ENCODE measurements around the gene CENPI.
"Not testable (repeated sequence)": the region's sequence is repeated elsewhere in the genome, so short reads cannot be mapped to it uniquely, and the experiment has no call there.

CENPI gene, protein sequence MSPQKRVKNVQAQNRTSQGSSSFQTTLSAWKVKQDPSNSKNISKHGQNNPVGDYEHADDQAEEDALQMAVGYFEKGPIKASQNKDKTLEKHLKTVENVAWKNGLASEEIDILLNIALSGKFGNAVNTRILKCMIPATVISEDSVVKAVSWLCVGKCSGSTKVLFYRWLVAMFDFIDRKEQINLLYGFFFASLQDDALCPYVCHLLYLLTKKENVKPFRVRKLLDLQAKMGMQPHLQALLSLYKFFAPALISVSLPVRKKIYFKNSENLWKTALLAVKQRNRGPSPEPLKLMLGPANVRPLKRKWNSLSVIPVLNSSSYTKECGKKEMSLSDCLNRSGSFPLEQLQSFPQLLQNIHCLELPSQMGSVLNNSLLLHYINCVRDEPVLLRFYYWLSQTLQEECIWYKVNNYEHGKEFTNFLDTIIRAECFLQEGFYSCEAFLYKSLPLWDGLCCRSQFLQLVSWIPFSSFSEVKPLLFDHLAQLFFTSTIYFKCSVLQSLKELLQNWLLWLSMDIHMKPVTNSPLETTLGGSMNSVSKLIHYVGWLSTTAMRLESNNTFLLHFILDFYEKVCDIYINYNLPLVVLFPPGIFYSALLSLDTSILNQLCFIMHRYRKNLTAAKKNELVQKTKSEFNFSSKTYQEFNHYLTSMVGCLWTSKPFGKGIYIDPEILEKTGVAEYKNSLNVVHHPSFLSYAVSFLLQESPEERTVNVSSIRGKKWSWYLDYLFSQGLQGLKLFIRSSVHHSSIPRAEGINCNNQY

DNA sequence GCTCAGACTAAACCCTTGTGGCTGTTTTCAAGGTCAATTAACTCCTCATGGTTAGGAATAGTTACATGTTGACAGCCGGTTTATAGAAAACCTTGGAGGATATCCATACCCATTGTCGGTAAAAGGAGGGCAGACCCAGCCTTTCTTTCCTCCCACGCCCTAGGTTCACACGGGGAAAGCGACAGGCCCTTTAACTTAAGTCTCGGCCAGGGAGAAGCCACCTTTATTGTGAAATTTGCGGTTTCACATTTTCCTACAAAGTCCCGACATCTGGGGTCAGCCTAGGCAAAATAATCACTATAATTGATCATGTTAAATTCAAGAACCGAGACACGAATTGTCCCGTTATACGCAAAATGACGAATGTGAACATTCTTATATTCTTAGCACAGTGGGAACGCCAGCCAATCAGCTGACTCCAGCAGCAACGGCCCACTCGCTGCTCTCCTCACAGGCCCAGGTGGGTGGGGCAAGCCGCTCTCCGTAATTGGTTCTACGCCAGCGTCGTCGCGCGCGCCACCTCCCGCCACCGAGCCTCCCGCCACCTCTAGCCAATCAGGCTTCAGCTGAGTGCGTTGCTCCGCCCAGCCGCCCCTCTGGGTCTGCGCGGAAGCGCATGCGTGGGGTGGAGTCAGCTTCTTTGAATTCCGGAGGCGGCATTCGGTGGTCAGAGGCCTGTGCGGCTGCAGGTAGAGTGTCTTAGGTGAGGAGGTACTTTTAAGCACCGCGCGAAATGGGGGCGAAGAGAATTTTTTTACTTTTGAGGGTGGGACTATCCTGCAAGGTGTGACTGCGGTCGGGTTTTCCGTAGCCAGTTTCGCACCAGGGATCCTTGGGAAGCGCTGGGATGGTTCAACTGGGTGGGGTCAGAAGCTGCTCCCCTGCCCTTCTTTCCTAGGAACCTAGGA lies at the start of gene CENPI:
Gene CENPI, plus strand, starts transcription at position 659 of the 908 bp plus-strand sequence. CDS start 2,867 bp downstream, outside the sequence.
- DNase-seq (ENCODE audit: low read depth, low spot score), result peak; percentile 77

GRCh38 chrX:101051153-101051548 lies 46.9 kb upstream of the CENPI start:
- no peak for DNase-seq (ENCODE audit: low read depth, low spot score)

DNA sequence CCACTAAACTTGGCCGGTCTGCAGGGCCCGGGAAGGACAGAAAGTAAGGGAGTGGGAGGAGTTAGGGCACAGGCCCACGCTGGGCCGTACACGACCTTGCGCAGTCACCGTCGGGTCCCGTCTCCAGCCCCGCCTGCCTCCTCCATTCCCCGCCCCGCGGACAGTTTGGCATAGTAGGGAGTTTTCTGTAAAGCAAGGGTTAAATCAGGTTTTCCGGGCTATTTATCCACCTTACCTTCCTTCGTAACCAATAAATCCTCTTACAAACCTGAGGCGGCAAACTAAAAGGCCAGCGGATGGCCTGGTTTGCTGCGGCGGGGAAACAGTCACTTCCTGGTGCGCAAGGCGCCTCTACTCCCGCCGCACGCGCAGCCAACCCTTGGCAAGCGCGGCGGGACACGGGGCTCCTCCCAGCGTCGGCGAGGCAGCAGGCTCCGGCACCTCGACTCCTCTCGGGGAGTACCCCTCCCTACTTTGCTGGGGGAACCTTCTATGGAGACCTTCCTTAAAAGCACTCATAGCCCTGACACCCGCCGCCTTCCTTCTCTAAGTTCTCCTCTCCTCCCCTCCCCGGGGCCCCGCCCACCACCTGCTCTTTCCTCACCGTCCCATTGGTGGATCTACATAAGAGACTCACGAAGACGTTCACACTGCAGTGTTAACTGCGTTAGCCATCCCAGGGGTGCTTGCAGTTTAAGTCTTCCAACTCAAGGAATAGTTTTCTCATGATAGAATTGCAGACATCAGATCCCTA lies 46.3 kb upstream of the CENPI start, which contains the start of gene TRMT2B:
Gene TRMT2B, minus strand, starts transcription at position 563 of the 754 bp plus-strand sequence. CDS start 9,822 bp downstream, outside the sequence.
- peak; percentile 35 for DNase-seq (ENCODE audit: low read depth, low spot score)

DNA sequence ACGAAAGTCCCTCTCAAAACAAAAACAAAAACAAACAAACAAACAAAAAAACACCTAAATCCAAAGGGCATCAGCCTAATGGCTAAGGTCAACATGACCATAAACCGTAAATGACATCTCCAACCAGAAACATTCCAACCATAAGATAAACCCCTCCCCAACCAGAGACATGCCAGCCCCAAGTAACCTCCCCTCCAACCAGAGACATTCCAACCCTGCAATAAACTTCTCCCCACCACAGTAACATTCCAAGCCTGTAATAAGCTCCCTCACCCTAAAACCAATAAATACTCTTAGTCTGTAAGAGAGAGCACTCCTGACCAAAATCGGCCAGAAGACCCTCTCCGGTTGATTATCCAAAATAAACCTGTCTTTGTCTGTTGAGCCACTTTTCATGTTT lies 41.5 kb upstream of the CENPI start:
- DNase-seq (ENCODE audit: low read depth, low spot score), result not testable (repeated sequence)

DNA sequence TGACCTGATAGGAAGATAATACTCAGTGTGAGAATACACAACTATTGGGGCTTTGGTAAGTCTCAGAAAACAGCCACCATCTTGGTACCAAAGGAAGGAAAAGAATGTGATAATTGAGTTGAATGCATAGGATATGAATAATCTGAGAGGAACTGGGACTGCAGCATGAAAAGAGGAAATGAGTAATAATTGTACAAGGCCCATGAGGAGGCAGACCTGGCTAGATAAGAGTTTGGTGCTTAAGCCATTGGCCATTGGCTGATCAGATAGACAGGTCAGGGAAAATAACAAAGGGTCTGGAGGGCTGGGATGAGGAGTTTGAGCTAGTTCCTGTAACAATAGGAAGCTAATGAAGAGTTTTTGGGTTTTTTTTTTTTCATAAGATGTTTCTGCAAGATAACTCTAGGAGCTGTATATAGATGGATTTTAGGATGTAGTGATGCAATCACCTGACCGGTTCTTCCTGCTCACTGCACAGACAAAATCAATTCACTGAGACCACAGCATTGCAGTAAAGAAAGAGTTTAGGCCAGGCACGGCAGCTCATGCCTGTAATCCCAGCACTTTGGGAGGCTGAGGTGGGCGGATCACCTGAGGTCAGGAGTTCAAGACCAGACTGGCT lies 40.8 kb upstream of the CENPI start:
- no peak for DNase-seq (ENCODE audit: low read depth, low spot score)

- DNase-seq (ENCODE audit: low read depth, low spot score), result no peak
Measured at GRCh38 chrX:101062176-101062575, 35.8 kb upstream of the CENPI start.

DNA sequence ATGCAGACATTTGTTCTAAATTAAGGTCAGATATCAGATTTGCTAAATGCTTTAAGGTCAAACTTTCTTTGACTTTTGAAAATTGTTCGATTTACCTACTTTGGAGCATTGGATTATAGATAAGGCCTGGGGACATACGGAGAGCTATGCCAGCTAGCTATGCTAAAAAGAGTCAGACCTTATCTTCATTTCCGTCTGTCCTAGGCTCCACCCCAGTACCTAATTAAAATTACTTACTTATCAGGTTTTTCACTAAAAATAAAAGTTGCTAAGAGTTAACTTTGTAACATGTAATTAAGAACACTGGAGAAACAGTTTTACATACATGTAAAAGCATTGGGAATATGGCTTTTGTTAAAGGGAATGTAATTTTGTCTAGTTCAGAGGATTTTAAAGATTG lies 26.4 kb upstream of the CENPI start:
- no peak for DNase-seq (ENCODE audit: low read depth, low spot score)

GRCh38 chrX:101078716-101079598 lies 19.0 kb upstream of the CENPI start, which contains the start of gene TMEM35A:
Gene TMEM35A (plus strand): TSS chrX:101078879. CDS start chrX:101079003, 124 bp downstream.
- no peak for DNase-seq (ENCODE audit: low read depth, low spot score)

- DNase-seq (ENCODE audit: low read depth, low spot score), result no peak
Measured at GRCh38 chrX:101079736-101080270, 18.2 kb upstream of the CENPI start.

GRCh38 chrX:101080326-101081124 lies 17.5 kb upstream of the CENPI start:
- no peak for DNase-seq (ENCODE audit: low read depth, low spot score)

- no peak for DNase-seq (ENCODE audit: low read depth, low spot score)
Measured at GRCh38 chrX:101081231-101081630, 16.8 kb upstream of the CENPI start.

DNA sequence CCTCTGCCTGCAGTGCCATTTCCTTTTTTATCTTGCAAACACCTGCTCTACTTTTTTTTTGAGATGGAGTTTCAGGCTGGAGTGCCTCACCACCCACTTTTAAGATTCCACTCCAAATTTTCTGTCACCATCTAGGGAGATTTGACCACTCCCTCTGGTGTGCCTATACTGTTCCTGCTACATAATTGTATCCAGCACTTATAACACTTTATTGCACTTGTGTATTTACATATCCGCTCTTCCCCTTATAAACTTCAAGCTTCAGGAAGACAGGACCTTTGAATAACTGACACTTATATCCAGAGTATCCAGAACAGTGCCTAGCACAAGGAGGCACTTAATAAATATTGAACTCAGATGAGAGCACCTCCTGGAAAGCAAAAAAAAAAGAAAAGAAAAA lies 6.2 kb upstream of the CENPI start:
- no peak for DNase-seq (ENCODE audit: low read depth, low spot score)

GRCh38 chrX:101108284-101108683 lies 10.3 kb downstream of the CENPI start:
- DNase-seq (ENCODE audit: low read depth, low spot score), result no peak

GRCh38 chrX:101117701-101118100 lies 19.7 kb downstream of the CENPI start:
- DNase-seq (ENCODE audit: low read depth, low spot score), result no peak

GRCh38 chrX:101136235-101136634 lies 38.2 kb downstream of the CENPI start:
- no peak for DNase-seq (ENCODE audit: low read depth, low spot score)

Measured in smooth muscle cell of the brain vasculature (primary cell).